Erythroblast (primary cell): Measurements from ENCODE around the gene PPP1R3A.

Source experiments
- GATA1 ChIP-seq: IDR thresholded peaks from 2 replicates; pipeline ENCODE4 v1.6.1; 2011; ENCODE audit warnings: low read depth, mild to moderate bottlenecking, control low read depth, low read length, moderate library complexity
- POLR2A ChIP-seq: IDR thresholded peaks from 2 replicates; pipeline ENCODE4 v1.6.1; 2011; ENCODE audit warnings: mild to moderate bottlenecking, low read length

DNA sequence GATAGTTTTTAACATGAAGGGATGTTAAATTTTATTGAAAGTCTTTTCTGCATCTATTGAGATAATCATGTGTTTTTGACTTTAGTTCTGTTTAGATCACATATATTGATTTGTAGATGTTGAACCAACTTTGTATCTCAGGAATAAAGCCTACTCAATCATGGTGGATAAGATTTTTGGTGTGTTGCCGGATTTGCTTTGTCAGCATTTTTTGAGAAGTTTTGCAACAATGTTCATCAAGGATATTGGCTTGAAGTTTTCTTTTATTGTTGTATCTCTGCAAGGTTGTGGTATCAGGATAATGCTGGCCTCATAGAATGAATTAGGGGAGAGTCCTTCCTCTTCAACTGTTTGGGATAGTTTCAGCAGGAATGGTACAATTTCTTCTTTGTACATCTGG is 9.3 kb upstream of the PPP1R3A start:
- TF ChIP-seq POLR2A, result no peak
- no peak for TF ChIP-seq GATA1
